GM12878 (cell line): ENCODE results near the gene ZC3H10. TPM values are rescaled to one million over a fixed set of nuclear protein-coding genes. Genes with fewer than 3 reads are reported as not detected.
A peak's percentile ranks its signal among the peaks of the same experiment; 100 is the strongest.

Experiments
- ATAC-seq: fragments of 200-7000 bp; cut with Tn5 transposase; 3 replicates; pipeline ENCODE4 v1.9.1; 2020; ENCODE audit warnings: mild to moderate bottlenecking, moderate library complexity
- BruUV-seq: library from RNA; stranded (reverse); fragments of 400-500 nt; replicated peaks from 2 replicates; lab custom pipeline; 2021; lab: Mats Ljungman, UMichigan
- CTCF ChIA-PET: fragments of 300-600 bp; sonication (Branson Sonifier 250); formaldehyde crosslinking; extraction: SDS; loops from one replicate; lab custom pipeline; 2021; ENCODE audit warnings: inconsistent platforms; lab: Yijun Ruan, JAX
- POLR2A ChIA-PET: fragments of 350-600 bp; formaldehyde crosslinking; extraction: SDS; loops from one replicate; lab custom pipeline; 2021; ENCODE audit warnings: inconsistent platforms; lab: Charles Lee
- RAD21 ChIA-PET: fragments of 300-600 bp; sonication (Branson Sonifier 250); formaldehyde crosslinking; loops from one replicate; lab custom pipeline; 2023; ENCODE audit warnings: antibody characterized with exemption; ENCODE audit not compliant: unreplicated experiment; lab: Charles Lee
- SMC1A ChIA-PET: fragments of 300-600 bp; sonication (Branson Sonifier 250); formaldehyde crosslinking; loops from one replicate; lab custom pipeline; 2023; ENCODE audit not compliant: unreplicated experiment, uncharacterized antibody; lab: Charles Lee
- DNase-seq: peaks from one replicate; pipeline ENCODE4 v3.0.0-alpha.2; 2011; ENCODE audit warnings: low read depth, low spot score
- FAIRE-seq: peaks from 3 replicates; lab custom pipeline; 2011; peaks lifted over from hg19 to GRCh38; lab: Jason Lieb, UNC
- H2AFZ ChIP-seq: 2 replicates; pipeline ENCODE4 v1.6.0; 2011; ENCODE audit warnings: low read depth, low read length, control low read depth; ENCODE audit not compliant: control insufficient read depth
- H3K27ac ChIP-seq: 2 replicates; pipeline ENCODE4 v1.5.1; 2011; ENCODE audit warnings: control low read depth; ENCODE audit not compliant: control insufficient read depth, insufficient read depth
- H3K27me3 ChIP-seq, 2 experiments: replicated peaks in 1 of 2; 2 replicates each; pipeline versions ENCODE4 v1.6.0 to v1.6.1; 2011; ENCODE audit warnings: low read length in 1 of 2; ENCODE audit not compliant: control insufficient read depth in 2 of 2, insufficient read depth in 2 of 2
- H3K36me3 ChIP-seq, 2 experiments: 2 replicates each; pipeline ENCODE4 v1.5.1; 2011; ENCODE audit warnings: low read length in 1 of 2; ENCODE audit not compliant: control insufficient read depth in 2 of 2, insufficient read depth in 2 of 2
- H3K4me1 ChIP-seq: 2 replicates; pipeline ENCODE4 v1.6.1; 2011; ENCODE audit warnings: mild to moderate bottlenecking, low read length, moderate library complexity, mixed read lengths; ENCODE audit not compliant: control insufficient read depth, insufficient read depth
- H3K4me2 ChIP-seq: 2 replicates; pipeline ENCODE4 v1.6.0; 2011; ENCODE audit warnings: control low read depth; ENCODE audit not compliant: control insufficient read depth, insufficient read depth
- H3K4me3 ChIP-seq: fragments of 200-600 bp; sonication (generic); 2 replicates; pipeline ENCODE4 v1.5.1; 2016
- H3K79me2 ChIP-seq: 2 replicates; pipeline ENCODE4 v1.6.0; 2011; ENCODE audit warnings: low read length; ENCODE audit not compliant: control insufficient read depth, insufficient read depth
- H3K9ac ChIP-seq: 2 replicates; pipeline ENCODE4 v1.8.0; 2011; ENCODE audit warnings: low read length, control low read depth, mixed read lengths; ENCODE audit not compliant: control insufficient read depth, insufficient read depth
- H3K9me3 ChIP-seq: replicated peaks from 3 replicates; pipeline ENCODE4 v1.5.1; 2011; ENCODE audit warnings: mild to moderate bottlenecking, low read length; ENCODE audit not compliant: control insufficient read depth, insufficient read depth
- H4K20me1 ChIP-seq: 2 replicates; pipeline ENCODE4 v1.6.0; 2011; ENCODE audit not compliant: control insufficient read depth, insufficient read depth
- DPF2 ChIP-seq: fragments of 450-650 bp; IDR thresholded peaks from 2 replicates; pipeline ENCODE4 v1.6.1; 2017; ENCODE audit warnings: mild to moderate bottlenecking
- EP300 ChIP-seq, 2 experiments: fragments of 150-350 bp in 1 of 2; IDR thresholded peaks; 2 replicates each; pipeline ENCODE4 v1.6.1; 2011 to 2012; ENCODE audit warnings: low read depth in 2 of 2, low read length in 2 of 2, borderline replicate concordance in 1 of 2, improper control_type of control experiment in 1 of 2, inconsistent platforms in 1 of 2; ENCODE audit not compliant: control insufficient read depth in 1 of 2
- NR2C2 ChIP-seq: IDR thresholded peaks from 2 replicates; pipeline ENCODE4 v1.6.1; 2011; ENCODE audit warnings: borderline replicate concordance, low read depth; ENCODE audit not compliant: control insufficient read depth, insufficient read length
- ZNF217 ChIP-seq: fragments of 450-650 bp; IDR thresholded peaks from 2 replicates; pipeline ENCODE4 v1.6.1; 2017; ENCODE audit warnings: antibody characterized with exemption, mild to moderate bottlenecking
- WGBS: methylation state at CpG from one replicate; pipeline ENCODE4 v1.1.6; 2016; ENCODE audit warnings: low lambda C conversion rate; ENCODE audit not compliant: insufficient replicate concordance, insufficient coverage; ENCODE audit errors: missing lambda C conversion rate; 5-methylcytosine and 5-hydroxymethylcytosine counted together
- in situ Hi-C: fragments of 300-500 bp; cut with MboI; formaldehyde crosslinking; loops from 9 replicates; pipeline ENCODE4 v1.14.3; 2018; ENCODE audit warnings: mixed read lengths
- intact Hi-C: fragments of 100-400 bp; cut with micrococcal nuclease; formaldehyde crosslinking; loops from one replicate; pipeline ENCODE4 v1.14.2; 2022; ENCODE audit not compliant: unreplicated experiment
- polyA plus RNA-seq, 11 experiments: library from polyadenylated mRNA; depleted of rRNA in 4 of 11; unstranded in 6 of 11; stranded (reverse) in 5 of 11; fragments of >200 nt; fragmentation: Nextera tagmentation in 4 of 11; fragmentation: Illumina TruSeq in 1 of 11; extraction: Ambion mirVana in 4 of 11; extraction: Trizol in 1 of 11; gene quantifications; 1 replicate in 1 of 11; 2 replicates in 10 of 11; pipeline versions ENCODE4 v1.2.1 to v1.2.3, GENCODE V29; 2011 to 2016; ENCODE audit warnings: inconsistent platforms in 2 of 11, missing spikeins in 2 of 11, low read depth in 1 of 11
- total RNA-seq, 4 experiments: library from RNA; depleted of rRNA in 3 of 4; stranded (reverse); fragments of >200 nt in 3 of 4; fragmentation: Illumina TruSeq in 1 of 4; extraction: Trizol in 1 of 4; gene quantifications; 2 replicates each; pipeline versions ENCODE4 v1.2.1 to v1.2.3, GENCODE V29; 2013 to 2021
- TF ChIP-seq, protein P1 (sequence below): fragments of 450-650 bp; IDR thresholded peaks from 2 replicates; pipeline ENCODE4 v1.6.1; 2016; ENCODE audit warnings: mild to moderate bottlenecking
- TF ChIP-seq, protein P2 (sequence below): fragments of 450-650 bp; IDR thresholded peaks from 2 replicates; pipeline ENCODE4 v1.6.1; 2017; ENCODE audit warnings: mild to moderate bottlenecking, moderate library complexity
- TF ChIP-seq, protein P3 (sequence below): fragments of 150-350 bp; IDR thresholded peaks from 2 replicates; pipeline ENCODE4 v1.6.1; 2016; ENCODE audit warnings: low read depth, low read length

The ZC3H10 gene
- total and polyA plus RNA-seq, 10 of the 15 experiments (the other 5 are each of a cell fraction or from before 2014, with no cell fraction given), result 0.56 to 6.4 (median 3.7) TPM

- TF ChIP-seq, protein P1, sequence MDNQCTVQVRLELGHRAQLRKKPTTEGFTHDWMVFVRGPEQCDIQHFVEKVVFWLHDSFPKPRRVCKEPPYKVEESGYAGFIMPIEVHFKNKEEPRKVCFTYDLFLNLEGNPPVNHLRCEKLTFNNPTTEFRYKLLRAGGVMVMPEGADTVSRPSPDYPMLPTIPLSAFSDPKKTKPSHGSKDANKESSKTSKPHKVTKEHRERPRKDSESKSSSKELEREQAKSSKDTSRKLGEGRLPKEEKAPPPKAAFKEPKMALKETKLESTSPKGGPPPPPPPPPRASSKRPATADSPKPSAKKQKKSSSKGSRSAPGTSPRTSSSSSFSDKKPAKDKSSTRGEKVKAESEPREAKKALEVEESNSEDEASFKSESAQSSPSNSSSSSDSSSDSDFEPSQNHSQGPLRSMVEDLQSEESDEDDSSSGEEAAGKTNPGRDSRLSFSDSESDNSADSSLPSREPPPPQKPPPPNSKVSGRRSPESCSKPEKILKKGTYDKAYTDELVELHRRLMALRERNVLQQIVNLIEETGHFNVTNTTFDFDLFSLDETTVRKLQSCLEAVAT, result peak; percentile 90
- TF ChIP-seq, all 136 proteins: peak for 26
Measured at GRCh38 chr12:56157201-56158028, 39.3 kb downstream of the ZC3H10 start (continued).

- 0% methylated on average over 27 of the region's 30 CpGs for WGBS
- H3K4me1 ChIP-seq, result peaks cover 24% of the 10 kb centered on the region
- DNase-seq (peak; percentile 88), ATAC-seq (peak; percentile 87), FAIRE-seq (peak; percentile 99)
- H3K27me3 ChIP-seq, result no peaks in the 10 kb centered on the region
- peak within 1 kb of the TSS; percentile 91 for H3K27ac ChIP-seq
- intact Hi-C loops (loop anchor here (2.0 kb wide), 1 partner anchor 31 kb away; the partner anchor contains the start of gene SMARCC2), in situ Hi-C loops (no loop called here)
- no TSS peak for BruUV-seq
- ChIA-PET POLR2A (interaction anchor here (0.6 to 2.5 kb wide), 14 partner anchors 14 to 1095 kb away, joined by 3 to 19 read pairs (median 4); partner anchors contain the start of genes ESYT1, PA2G4, RAB5B and RNF41), RAD21 (interaction anchor here (1.2 to 2.8 kb wide), 7 partner anchors 18 to 63 kb away, joined by 3 to 18 read pairs (median 5); partner anchors contain the start of genes ESYT1, RNF41, SMARCC2 and ZC3H10), CTCF (interaction anchor here (0.8 to 2.2 kb wide), 9 partner anchors 14 to 306 kb away, joined by 4 to 13 read pairs (median 4); partner anchors contain the start of genes ESYT1 and SMARCC2), SMC1A (interaction anchor here (1.0 to 2.4 kb wide), 4 partner anchors 29 to 33 kb away, joined by 3 to 12 read pairs (median 6); partner anchors contain the start of genes ESYT1 and SMARCC2)
- peak within 1 kb of the TSS; percentile 98 for H3K4me2 ChIP-seq
- H4K20me1 ChIP-seq, result no peaks in the 10 kb centered on the region
- peaks cover 41% of the 10 kb centered on the region for H3K79me2 ChIP-seq
- H2AFZ ChIP-seq, result peak within 1 kb of the TSS; percentile 71
- no peaks in the 10 kb centered on the region for H3K9me3 ChIP-seq
- H3K36me3 ChIP-seq, result peaks cover 23 to 28% of the 10 kb centered on the region in 2 experiments
- peak within 1 kb of the TSS; percentile 89 for H3K9ac ChIP-seq
- H3K4me3 ChIP-seq, result peak within 1 kb of the TSS; percentile 90
- TF ChIP-seq ZNF217 (no peak), DPF2 (peak; percentile 70), EP300 (IDR thresholded peaks at IDR 0.05; ENCODE audit: borderline replicate concordance in 1 of 2, control insufficient read depth in 1 of 2, low read depth in 2 of 2, low read length in 2 of 2) (no peak), NR2C2 (no peak)
- TF ChIP-seq, protein P2, sequence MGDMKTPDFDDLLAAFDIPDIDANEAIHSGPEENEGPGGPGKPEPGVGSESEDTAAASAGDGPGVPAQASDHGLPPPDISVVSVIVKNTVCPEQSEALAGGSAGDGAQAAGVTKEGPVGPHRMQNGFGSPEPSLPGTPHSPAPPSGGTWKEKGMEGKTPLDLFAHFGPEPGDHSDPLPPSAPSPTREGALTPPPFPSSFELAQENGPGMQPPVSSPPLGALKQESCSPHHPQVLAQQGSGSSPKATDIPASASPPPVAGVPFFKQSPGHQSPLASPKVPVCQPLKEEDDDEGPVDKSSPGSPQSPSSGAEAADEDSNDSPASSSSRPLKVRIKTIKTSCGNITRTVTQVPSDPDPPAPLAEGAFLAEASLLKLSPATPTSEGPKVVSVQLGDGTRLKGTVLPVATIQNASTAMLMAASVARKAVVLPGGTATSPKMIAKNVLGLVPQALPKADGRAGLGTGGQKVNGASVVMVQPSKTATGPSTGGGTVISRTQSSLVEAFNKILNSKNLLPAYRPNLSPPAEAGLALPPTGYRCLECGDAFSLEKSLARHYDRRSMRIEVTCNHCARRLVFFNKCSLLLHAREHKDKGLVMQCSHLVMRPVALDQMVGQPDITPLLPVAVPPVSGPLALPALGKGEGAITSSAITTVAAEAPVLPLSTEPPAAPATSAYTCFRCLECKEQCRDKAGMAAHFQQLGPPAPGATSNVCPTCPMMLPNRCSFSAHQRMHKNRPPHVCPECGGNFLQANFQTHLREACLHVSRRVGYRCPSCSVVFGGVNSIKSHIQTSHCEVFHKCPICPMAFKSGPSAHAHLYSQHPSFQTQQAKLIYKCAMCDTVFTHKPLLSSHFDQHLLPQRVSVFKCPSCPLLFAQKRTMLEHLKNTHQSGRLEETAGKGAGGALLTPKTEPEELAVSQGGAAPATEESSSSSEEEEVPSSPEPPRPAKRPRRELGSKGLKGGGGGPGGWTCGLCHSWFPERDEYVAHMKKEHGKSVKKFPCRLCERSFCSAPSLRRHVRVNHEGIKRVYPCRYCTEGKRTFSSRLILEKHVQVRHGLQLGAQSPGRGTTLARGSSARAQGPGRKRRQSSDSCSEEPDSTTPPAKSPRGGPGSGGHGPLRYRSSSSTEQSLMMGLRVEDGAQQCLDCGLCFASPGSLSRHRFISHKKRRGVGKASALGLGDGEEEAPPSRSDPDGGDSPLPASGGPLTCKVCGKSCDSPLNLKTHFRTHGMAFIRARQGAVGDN, result peak; percentile 88
- TF ChIP-seq, protein P3, sequence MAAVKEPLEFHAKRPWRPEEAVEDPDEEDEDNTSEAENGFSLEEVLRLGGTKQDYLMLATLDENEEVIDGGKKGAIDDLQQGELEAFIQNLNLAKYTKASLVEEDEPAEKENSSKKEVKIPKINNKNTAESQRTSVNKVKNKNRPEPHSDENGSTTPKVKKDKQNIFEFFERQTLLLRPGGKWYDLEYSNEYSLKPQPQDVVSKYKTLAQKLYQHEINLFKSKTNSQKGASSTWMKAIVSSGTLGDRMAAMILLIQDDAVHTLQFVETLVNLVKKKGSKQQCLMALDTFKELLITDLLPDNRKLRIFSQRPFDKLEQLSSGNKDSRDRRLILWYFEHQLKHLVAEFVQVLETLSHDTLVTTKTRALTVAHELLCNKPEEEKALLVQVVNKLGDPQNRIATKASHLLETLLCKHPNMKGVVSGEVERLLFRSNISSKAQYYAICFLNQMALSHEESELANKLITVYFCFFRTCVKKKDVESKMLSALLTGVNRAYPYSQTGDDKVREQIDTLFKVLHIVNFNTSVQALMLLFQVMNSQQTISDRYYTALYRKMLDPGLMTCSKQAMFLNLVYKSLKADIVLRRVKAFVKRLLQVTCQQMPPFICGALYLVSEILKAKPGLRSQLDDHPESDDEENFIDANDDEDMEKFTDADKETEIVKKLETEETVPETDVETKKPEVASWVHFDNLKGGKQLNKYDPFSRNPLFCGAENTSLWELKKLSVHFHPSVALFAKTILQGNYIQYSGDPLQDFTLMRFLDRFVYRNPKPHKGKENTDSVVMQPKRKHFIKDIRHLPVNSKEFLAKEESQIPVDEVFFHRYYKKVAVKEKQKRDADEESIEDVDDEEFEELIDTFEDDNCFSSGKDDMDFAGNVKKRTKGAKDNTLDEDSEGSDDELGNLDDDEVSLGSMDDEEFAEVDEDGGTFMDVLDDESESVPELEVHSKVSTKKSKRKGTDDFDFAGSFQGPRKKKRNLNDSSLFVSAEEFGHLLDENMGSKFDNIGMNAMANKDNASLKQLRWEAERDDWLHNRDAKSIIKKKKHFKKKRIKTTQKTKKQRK, result 0 out of 2 replicates have a peak, but pooled peaks have one; percentile 15
Measured at GRCh38 chr12:56158029-56158925, 40.2 kb downstream of the ZC3H10 start, which contains the start of gene MYL6. Gene MYL6, plus strand, starts transcription at chr12:56158359. Its CDS starts 43 bp downstream, at chr12:56158402.
